AG20443 (cell line): Measurements from ENCODE around the gene BNC2.
"Not testable (repeated sequence)": the region's sequence is repeated elsewhere in the genome, so short reads cannot be mapped to it uniquely, and the experiment has no call there.

Source experiments
- DNase-seq: peaks from one replicate; pipeline ENCODE4 v3.0.0; 2012; ENCODE audit warnings: low spot score, mixed read lengths

BNC2 gene

DNA sequence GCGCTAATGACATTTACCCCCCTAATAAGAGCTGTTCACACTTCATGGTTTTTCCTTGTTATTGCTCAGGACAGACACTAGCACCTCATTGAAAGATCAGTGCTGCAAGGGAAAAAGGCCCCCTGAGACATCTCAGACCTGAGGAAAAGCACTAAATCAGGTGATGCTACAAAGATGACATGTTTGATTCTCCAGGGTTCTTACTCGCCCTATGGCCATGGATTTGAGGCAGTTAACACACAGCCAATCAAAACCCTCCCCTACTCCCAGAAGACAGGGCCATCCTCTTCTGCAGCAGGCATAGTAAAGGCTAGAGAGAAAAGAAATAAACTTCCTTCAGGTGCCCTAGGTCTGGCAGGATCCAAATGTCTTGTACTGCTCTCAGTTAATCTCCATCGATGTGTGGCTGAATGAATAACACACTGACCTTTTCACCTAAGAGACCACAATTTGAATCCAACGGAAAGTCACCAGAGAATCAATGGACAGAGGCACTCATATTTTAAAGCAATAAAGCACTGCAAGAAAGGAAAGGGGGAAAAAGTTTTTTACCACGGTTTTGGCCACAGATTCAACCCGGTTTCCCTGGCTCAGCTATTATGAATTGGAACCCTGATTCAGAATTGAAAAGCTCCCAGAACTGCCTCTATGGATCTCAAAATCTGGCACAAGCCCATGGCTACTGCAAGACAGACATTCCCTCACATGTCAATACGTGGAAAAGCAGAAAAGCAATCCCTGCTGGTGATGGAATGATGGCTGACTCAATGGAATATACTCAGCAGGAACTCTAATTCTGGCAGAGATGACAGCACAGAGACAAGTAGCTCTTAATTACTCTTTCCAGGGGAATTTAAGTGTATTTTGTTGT lies 329.5 kb downstream of the BNC2 start:
- DNase-seq = no peak

DNA sequence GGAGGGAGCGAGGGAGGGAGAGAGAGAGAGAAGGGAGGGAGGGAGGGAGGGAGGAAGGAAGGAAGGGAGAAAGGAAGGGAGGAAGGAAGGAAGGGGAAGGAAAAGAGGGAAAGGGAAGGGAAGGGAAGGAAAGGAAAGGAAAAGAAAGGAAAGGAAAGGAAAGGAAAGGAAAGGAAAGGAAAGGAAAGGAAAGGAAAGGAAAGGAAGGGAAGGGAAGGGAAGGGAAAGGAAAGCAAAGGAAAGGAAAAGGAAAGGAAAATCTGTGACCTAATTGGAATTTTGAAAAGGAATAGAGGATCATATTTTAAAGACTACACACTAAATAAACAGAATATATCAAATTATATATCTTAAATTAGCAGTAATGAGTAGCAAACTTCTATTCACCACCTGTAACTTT lies 330.8 kb downstream of the BNC2 start:
- not testable (repeated sequence) for DNase-seq

DNA sequence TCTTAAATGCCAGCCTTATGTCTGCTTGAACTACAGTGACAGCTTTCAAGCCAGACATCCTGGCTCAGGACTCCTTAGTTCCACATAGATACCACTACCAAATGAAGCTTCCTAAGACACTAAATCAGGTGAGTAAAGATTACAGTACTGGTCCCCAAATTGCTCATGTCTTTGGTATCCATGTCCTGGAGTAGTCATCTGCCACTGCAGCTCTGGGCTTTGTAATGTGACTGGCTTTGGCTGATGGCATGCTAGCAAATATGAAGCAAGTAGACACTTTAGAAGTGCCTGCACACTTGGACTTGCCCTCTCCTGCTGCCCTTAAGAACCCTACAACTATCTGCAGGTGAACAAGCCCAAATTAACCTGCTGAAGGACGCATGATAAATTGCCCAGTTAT lies 334.9 kb downstream of the BNC2 start:
- DNase-seq = no peak

DNA sequence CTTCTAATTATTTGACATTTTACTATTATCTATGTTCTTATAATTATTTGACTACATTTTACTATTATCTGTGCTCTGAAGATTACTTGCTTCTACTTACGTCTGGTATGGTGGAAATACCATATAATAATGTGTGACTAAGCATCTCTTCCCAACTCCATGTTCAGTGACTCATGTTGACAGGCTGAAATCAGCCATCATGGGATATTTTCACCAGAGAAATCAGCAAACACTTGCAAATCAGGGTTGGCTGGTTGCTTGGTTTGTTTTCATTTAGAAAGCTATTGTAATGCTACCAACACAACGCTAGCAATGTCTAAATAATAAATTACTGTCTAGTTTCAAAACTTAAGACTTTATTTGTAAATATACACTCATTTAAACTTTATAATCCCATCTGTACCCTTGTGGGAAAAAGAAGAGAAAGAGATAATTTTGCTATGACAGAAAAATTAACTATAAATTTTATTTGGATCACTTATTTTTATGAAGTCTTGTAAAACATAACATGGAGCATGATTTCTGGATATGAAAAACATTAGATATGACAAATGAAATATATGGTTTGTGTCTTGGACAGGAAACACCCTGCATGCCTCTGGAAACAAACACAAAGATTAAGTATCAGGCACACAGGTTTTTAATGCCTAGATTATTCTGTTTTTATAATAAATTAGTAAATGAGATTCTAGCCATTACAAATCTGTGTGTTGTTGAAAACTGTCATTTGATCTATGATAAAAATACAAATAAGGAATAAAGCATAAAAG lies 337.6 kb downstream of the BNC2 start:
- DNase-seq = no peak

DNA sequence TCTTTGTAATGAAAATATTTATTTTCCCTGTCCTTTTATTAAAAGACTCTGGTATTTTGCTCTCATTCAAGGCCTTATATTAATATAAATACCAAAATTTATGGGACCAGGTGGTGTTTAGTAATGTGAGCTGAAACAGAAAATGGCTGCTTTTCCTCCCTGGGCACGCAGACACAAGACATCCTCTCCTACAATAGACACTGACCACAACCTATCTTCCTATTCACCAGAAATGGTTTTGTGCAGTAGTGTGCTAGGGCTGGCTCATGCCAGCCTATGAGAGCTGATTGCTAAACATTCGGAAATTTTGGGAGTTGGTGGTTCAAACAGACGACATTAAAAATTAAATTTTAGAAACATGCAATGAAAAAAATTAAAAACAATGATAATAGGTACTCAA lies 338.2 kb downstream of the BNC2 start:
- DNase-seq = no peak

DNA sequence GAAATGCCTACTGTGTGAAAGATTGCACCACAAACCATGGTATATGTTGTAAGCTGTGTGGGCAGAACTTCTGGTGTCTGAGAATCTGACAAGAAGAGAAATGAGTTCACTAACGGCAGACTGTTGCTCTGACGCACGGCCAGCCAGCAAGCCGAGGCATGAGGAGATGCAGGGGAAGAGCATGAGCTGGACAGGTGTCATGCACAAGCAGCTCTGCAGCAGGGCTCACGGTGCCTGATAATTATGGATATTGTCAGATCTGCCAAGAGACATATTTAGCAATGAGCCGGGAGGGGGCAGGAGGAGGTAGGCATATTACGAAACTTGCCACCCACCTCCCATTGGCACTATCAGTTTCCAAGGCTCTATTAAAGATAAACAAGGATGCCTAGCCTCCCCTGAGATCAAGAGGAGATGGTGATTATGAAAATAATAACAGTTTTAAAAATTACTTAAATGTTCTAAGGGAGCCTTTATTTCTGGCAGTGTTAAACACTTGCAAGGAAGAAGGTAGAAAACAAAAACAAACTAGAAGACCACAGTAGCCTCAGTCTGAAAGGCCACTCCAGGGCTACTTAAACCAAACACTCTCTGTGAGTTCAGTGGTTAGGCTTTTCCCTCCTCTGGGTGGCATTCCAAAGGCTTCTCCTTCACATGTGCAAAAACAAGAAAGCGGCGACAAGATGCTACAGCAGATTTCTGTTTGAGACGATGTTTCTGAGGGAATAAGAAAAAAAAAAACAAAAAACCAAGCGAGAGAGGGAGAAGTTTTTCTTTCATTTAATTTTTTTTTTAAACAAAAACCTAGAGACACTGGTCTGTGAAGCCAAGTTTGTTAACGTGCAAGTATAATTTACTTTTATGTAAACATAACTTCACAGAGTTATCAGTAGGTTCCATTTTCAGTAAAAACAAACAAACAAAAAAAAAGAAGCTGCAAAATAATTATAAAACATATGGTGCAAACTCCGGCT lies 339.5 kb downstream of the BNC2 start:
- DNase-seq = no peak

DNA sequence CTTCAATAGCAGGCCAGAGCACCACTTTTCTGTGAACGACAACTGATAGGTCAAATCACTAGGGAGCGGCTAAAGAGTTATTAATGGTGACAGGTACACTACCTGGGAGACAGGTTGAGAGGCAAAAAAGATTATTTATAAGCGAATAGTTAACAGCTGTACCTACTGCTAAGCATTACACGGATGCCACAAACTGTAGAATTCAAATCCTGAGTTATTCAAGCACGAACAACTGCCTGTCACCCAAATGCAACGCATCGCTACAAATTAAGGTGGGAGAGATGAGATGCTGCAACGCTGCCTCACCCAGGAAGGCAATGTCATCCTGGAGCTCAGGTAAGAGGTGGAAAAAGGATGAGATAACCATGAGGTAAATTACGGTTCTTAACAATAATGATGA lies 342.9 kb downstream of the BNC2 start:
- no peak for DNase-seq

DNA sequence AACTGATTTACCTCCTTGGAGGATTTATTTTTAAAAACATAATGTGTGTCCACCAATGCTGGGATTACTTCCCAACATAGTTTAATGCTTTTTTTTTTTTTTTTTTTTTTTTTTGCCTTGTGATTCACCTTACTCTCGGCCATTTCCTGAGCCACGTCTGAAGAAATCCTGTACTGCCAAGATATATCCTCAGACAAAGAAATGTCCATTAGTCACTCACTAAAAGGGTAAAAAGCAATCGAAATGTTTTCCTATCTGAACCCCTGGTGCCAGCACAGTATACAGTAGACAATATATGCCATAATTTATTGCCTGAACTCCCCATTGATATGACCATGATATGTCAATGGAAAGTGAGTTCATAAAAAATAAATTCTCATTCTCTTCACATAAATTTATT lies 344.1 kb downstream of the BNC2 start:
- no peak for DNase-seq

DNA sequence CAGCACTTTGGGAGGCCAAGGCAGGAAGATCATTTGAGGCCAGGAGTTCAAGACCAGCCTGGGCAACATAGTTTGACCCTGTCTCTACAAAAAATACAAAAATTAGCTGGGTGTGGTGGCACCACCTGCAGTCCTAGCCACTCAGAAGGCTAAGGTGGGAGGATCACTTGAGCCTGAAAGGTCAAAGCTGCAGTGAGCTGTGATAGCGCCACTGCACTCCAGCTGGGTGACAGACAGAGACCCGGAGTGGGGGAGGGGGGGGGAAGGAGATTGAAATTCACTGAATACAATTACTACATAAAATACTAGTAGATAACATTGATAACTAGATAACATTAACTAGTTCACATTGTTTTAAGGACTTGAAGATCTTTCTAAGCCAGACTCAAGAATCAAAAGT lies 345.6 kb downstream of the BNC2 start:
- no peak for DNase-seq

DNA sequence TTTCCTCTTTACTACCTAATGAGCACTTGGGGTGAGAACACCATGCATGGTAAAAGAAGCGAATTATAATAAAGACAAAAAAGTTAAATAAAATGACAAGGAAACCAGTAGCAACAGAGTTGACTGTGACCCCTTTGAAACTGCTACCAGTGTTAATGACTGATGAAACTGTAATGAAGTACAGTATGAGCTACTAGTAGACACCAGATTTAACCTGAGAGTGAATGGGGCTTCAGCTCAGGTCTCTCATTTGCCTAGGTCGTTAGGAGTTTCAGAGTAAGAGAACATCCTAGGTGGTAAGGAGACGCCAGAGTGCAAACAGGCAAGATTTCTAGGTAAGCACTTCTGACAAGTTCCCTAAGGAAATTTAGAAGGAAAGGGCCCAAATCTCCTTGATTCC lies 346.4 kb downstream of the BNC2 start:
- no peak for DNase-seq

DNA sequence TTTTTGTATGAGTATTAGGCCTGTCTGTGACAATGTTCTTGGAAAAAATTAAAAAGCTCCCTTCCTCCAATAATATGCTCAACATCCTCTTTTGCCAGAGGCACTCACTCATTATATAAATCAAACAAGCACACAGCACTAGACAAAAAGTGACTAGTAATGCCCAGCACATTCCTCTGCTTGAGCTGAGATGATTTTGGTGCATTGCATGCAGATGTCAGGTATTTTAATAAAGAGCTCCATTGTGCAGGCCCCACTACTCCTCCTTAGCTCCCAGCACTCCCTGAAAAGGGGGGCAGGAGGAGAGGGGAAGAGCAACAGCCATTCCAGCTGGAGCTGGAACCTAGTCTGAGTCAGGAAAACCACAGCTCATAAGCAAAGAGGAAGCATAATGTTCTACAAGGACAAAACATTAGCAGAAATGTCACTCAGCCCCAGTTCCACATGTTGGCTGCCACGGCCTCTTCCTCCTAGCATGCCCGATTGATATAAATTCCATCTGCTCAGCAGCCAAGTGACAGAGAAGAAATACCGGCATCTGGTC lies 348.5 kb downstream of the BNC2 start:
- DNase-seq = peak; percentile 85

DNA sequence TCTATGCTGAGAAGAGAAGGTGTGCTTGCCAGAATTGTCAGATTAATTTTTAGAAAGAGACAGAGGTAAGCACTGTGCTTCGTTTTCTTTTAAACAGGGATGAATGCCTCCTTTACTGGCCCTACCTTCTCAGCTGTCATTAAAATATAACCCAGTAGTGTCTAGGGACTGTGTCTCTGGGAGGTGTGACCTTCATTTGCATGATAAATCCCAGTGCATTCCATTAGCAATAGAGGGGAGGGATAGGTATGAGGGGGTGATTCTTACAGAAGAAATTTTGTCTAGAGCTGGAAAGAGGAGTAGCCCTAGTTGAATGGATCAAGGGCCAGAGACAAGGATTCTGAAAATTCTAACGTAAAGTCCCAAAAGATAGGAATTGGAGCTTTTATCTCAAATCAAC lies 351.5 kb downstream of the BNC2 start:
- no peak for DNase-seq

DNA sequence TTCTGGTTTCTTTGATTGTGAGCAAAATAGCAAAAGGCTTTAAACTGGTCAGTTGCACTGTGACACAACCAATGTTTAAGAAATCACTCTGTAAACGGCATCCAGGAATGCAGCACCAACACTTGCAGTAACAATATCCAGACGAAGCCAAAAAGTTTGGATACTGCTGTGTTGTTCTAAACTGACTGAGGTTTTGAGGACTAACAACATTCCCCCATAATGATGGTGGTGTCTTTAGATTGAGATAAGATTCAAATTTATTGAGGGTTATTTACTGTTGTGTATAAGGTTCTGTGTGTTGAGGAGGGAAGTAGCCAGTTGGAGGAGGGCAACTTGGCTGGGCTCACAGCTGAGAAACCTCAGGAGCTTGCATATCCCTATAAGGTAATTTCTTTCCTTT lies 353.6 kb downstream of the BNC2 start:
- peak; percentile 13 for DNase-seq

DNA sequence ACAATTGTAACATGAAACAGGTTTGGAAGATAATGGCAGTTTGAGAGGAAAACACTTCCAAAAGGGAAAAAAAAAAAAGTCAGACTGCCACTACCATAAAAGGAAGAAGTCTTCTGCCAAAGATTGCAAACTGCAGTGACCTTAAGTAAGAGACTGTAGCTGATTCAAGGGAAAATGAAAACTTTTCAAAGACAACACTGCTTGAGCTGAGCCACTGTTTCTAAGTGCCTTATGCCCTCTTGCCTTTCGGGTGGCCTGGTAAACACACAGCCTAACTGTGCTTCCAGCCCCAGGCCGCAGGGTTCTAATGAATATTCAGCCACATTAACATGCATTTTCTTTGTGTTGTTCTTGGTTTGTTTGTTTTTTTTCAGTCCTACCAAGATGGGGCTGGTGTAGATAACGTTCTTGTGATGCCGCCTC lies 354.6 kb downstream of the BNC2 start:
- peak; percentile 56 for DNase-seq

DNA sequence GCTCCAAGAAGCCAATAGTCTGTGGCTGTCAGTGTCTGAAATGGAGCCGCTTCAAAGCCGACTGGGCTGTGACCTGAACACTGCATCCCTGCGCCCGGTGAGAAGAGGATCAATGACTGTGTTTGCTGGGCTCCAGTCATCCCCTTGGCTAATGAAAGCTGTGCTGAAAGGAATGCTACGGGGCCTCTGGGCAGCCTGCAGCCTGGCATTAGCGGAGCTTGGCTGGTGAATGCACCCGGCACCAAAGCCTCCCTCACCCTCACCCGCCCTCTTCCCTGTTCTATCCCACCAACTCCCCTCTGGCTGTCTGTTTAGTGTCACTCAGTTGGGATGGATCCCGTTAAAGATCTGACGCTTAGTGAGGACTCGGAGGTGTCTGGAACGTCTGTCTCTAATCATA lies 355.3 kb downstream of the BNC2 start:
- no peak for DNase-seq

DNA sequence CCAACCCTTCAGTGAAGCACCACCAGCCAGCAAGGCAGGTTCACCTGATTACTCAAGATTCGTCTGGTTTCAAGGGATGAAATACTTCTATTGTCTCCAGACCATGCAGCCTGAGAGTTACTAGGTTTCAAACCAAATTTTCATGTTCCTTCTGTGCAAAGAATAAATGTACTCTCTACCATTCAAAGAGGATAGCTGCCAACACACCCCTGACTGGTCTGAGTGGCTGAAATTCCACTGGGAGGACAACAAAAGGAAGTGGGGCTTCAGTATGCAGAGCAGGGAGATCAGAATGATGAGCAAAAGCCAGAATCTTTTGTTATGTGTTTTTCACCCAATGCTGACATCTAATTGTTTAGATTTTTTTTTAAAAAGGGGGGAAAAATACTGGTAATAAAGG lies 356.3 kb downstream of the BNC2 start:
- no peak for DNase-seq

DNA sequence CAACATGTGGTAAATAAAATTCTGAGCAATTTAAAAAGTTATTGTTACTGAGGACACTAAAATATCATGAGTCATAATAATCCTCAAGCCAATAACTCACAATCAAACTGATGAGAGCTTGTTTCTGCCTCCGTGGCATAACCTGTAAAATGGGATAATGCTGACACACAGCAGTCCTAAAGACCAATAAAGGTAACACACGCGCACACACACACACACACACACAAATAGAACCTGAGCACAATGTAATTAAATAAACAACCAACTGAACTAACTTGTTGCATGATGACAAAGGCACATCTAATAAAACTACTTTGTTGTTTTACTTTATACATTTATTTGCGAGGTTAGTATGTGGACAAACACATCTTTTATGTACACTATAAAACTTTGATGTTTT lies 358.2 kb downstream of the BNC2 start:
- no peak for DNase-seq

DNA sequence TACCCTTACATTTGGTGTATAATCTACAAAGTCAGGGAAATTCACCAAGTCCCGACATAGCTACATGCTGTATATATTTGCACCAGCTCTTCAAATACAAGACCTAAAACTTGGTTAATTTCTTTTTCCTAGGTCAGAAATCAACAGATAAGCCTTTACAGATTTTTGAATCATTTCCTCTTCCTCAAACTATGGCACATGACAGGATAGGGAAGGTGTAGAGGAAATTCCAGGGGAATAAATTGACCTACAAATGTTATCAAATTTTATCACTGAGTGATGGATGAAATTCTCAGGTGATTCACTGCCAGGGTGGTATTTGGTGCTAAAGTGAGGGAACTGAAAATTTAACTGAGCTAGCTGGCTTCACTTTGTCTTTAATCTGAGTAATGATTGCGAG lies 360.0 kb downstream of the BNC2 start:
- no peak for DNase-seq

DNA sequence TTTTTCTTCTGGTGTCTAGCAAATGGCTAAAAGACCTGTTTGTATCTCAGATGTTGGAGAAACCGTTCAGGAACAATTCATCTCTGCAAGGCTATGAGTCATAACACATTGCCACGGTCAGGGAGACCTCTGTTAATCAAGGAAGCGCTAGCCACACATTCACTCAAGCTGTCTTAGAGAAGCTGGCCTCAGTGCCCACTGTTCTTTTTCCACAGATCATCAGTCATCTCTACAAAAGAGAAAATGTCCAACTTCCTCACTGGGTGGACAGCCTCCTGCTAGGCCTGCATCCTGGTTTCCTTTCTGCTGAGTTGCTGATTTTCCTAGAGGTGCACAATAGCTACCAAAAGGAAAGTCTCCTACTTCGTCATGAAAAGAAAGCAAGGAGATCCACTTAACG lies 360.5 kb downstream of the BNC2 start:
- DNase-seq = no peak

DNA sequence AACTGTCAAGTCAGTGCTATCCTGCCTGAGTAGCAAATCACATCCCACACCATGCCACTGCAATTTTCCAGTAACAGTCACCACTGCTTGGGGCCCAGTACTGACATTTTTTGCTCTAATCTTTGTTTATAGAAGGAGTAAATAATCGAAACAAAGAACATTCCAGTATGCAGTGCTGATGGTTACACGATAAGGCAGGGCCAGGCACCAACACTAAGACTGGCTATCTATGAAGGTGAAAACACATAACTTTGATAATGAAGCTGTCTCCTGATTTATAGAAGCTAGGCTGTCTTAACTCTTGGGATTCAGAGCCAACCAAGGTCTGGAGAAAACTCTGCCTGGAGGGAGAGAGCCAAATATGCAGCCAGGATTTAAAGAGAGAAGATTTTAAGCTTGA lies 365.3 kb downstream of the BNC2 start:
- DNase-seq = peak; percentile 24

DNA sequence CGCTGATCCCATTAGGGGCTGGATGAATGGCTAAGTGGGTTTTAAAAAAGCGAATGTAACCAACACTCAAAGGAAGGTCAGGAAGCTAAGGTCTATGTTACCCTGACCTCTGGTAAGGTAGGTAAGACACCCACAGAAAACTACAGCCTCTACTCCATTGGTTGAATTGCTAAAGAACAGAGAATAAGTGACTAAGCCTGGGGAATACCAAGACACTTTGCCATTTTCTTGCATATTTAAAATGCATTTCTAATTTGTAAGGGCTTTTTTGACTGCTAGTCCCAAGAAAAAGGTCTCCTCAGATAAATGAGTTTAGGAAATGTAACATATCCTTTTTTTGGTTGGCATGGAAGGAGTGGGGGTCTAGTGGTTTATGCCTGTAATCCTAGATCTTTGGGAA lies 368.7 kb downstream of the BNC2 start:
- DNase-seq = no peak

DNA sequence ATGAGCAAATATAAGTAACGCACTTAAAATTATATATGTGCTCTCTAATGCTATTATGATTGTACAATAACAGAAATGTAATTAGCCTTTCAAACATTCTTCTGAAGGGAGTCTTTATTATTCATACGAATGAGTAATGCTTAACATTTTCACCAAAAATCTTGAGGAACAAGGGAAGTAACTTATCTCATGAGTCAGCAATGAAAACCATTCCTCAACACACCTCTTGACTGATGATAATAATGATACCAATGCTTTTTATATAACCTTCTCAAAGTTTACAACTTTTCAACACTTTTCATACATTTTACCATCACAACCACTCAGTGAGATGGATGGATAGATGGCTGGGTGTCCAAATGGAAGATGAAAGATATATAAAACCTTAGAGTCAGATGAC lies 369.3 kb downstream of the BNC2 start:
- no peak for DNase-seq
